ENCODE data around the gene UNC5A.

The UNC5A gene

GRCh38 chr5:176832162-176832561 lies 21.8 kb downstream of the UNC5A start:
- DNase-seq (ENCODE audit: low read depth) = no peak
- no peak overlapping the region for H3K4me3 ChIP-seq (ENCODE audit: low read length)
- TF ChIP-seq CTCF (IDR thresholded peaks at IDR 0.05; ENCODE audit: insufficient read depth, low read depth, low read length, missing control alignments) = no peak

GRCh38 chr5:176833286-176833685 lies 22.9 kb downstream of the UNC5A start:
- no peak overlapping the region for H3K4me3 ChIP-seq (ENCODE audit: low read length)
- no peak for TF ChIP-seq CTCF (IDR thresholded peaks at IDR 0.05; ENCODE audit: insufficient read depth, low read depth, low read length, missing control alignments)
- no peak for DNase-seq (ENCODE audit: low read depth)

GRCh38 chr5:176835918-176836317 lies 25.6 kb downstream of the UNC5A start:
- no peak for DNase-seq (ENCODE audit: low read depth)
- no peak for TF ChIP-seq CTCF (IDR thresholded peaks at IDR 0.05; ENCODE audit: insufficient read depth, low read depth, low read length, missing control alignments)
- no peak overlapping the region for H3K4me3 ChIP-seq (ENCODE audit: low read length)

GRCh38 chr5:176836811-176837706 lies 26.7 kb downstream of the UNC5A start:
- TF ChIP-seq CTCF (IDR thresholded peaks at IDR 0.05; ENCODE audit: insufficient read depth, low read depth, low read length, missing control alignments) = no peak
- DNase-seq (ENCODE audit: low read depth) = no peak
- no peak overlapping the region for H3K4me3 ChIP-seq (ENCODE audit: low read length)

GRCh38 chr5:176837707-176838115 lies 27.4 kb downstream of the UNC5A start:
- no peak for TF ChIP-seq CTCF (IDR thresholded peaks at IDR 0.05; ENCODE audit: insufficient read depth, low read depth, low read length, missing control alignments)
- no peak overlapping the region for H3K4me3 ChIP-seq (ENCODE audit: low read length)
- peak; percentile 89 for DNase-seq (ENCODE audit: low read depth)

- no peak overlapping the region for H3K4me3 ChIP-seq (ENCODE audit: low read length)
- no peak for DNase-seq (ENCODE audit: low read depth)
- no peak for TF ChIP-seq CTCF (IDR thresholded peaks at IDR 0.05; ENCODE audit: insufficient read depth, low read depth, low read length, missing control alignments)
These were observed 33.3 kb downstream of the UNC5A start for GRCh38 chr5:176843673-176844072.

DNA sequence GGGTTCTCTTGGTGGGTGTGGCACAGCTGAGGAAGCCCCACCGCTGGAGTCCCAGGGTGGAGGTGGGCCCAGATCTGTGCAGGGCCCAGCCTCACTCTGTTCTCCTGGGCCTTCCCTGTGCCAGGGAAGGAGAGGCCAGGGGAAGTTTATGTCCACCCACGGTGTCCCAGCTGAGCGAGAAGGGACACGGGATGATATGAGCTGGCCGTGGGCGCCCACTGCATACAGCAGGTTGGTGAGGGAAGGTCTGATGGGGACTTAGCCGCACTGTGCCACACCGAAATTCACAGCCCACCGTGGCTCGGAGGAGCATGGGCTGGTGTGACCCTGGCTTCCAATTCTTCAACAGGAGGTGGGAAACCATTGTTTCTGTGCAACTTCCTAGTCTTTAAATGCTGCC lies 33.9 kb downstream of the UNC5A start:
- DNase-seq (ENCODE audit: low read depth) = no peak
- no peak for TF ChIP-seq CTCF (IDR thresholded peaks at IDR 0.05; ENCODE audit: insufficient read depth, low read depth, low read length, missing control alignments)
- no peak overlapping the region for H3K4me3 ChIP-seq (ENCODE audit: low read length)
